Caco-2 (cell line): Measurements from ENCODE around the gene SLX4IP. TPM values are rescaled to one million over a fixed set of nuclear protein-coding genes. Genes with fewer than 3 reads are reported as not detected.

Experiments used
- BruUV-seq: library from RNA; stranded (reverse); fragments of 400-500 nt; replicated peaks from 2 replicates; lab custom pipeline; 2021; lab: Mats Ljungman, UMichigan
- CTCF ChIA-PET: fragments of 300-600 bp; sonication (Branson Sonifier 250); formaldehyde crosslinking; loops from one replicate; lab custom pipeline; 2022; ENCODE audit warnings: antibody characterized with exemption; lab: Charles Lee
- POLR2A ChIA-PET: fragments of 300-600 bp; sonication (Branson Sonifier 250); formaldehyde crosslinking; loops from one replicate; lab custom pipeline; 2022; ENCODE audit warnings: antibody characterized with exemption; lab: Charles Lee
- DNase-seq, 2 experiments: peaks; one replicate each; pipeline versions ENCODE4 v3.0.0 to v3.0.0-alpha.2; 2020 to 2022
- H3K27me3 ChIP-seq: replicated peaks from 2 replicates; pipeline ENCODE4 v1.6.0; 2011; ENCODE audit warnings: low read length; ENCODE audit not compliant: control insufficient read depth, insufficient read depth
- H3K36me3 ChIP-seq: 2 replicates; pipeline ENCODE4 v1.5.1; 2011; ENCODE audit warnings: low read length; ENCODE audit not compliant: control insufficient read depth, insufficient read depth
- H3K4me1 ChIP-seq: fragments of 250-450 bp; sonication (Bioruptor Pico); 2 replicates; pipeline ENCODE4 v1.5.1; 2020; ENCODE audit warnings: mild to moderate bottlenecking
- H3K4me3 ChIP-seq: 2 replicates; pipeline ENCODE4 v1.5.1; 2011; ENCODE audit warnings: low read depth, mild to moderate bottlenecking, control low read depth, low read length
- H3K9me3 ChIP-seq: fragments of 250-450 bp; sonication (Bioruptor Pico); 2 replicates; pipeline ENCODE4 v1.5.1; 2020; ENCODE audit warnings: mild to moderate bottlenecking, moderate library complexity
- H3K27ac Mint-ChIP-seq: one replicate; pipeline ENCODE4 v1.8.0; 2022; ENCODE audit warnings: mixed read lengths; ENCODE audit not compliant: unreplicated experiment
- H3K27me3 Mint-ChIP-seq: one replicate; pipeline ENCODE4 v1.8.0; 2022; ENCODE audit warnings: mixed read lengths; ENCODE audit not compliant: insufficient read depth, unreplicated experiment
- H3K36me3 Mint-ChIP-seq: one replicate; pipeline ENCODE4 v1.8.0; 2022; ENCODE audit warnings: mild to moderate bottlenecking, mixed read lengths; ENCODE audit not compliant: insufficient read depth, unreplicated experiment
- H3K4me1 Mint-ChIP-seq: one replicate; pipeline ENCODE4 v1.8.0; 2022; ENCODE audit warnings: low read depth, mixed read lengths; ENCODE audit not compliant: unreplicated experiment
- H3K4me3 Mint-ChIP-seq: one replicate; pipeline ENCODE4 v1.8.0; 2022; ENCODE audit warnings: mild to moderate bottlenecking, moderate library complexity, mixed read lengths; ENCODE audit not compliant: unreplicated experiment
- H3K9me3 Mint-ChIP-seq: one replicate; pipeline ENCODE4 v1.8.0; 2022; ENCODE audit warnings: mixed read lengths; ENCODE audit not compliant: unreplicated experiment
- intact Hi-C: fragments of 100-400 bp; cut with micrococcal nuclease; formaldehyde crosslinking; loops from one replicate; pipeline ENCODE4 v1.10.0; 2022; ENCODE audit not compliant: unreplicated experiment
- total RNA-seq: library from RNA; stranded (reverse); gene quantifications from 2 replicates; pipeline ENCODE4 v1.2.3, GENCODE V29; 2022
- TF ChIP-seq, protein P1 (sequence below), 2 experiments: fragments of 200-600 bp in 1 of 2; IDR thresholded peaks; 1 replicate in 1 of 2; 2 replicates in 1 of 2; pipeline versions ENCODE4 v1.5.1 to v1.8.0; 2011 to 2022; ENCODE audit warnings: antibody characterized with exemption in 1 of 2, control low read depth in 1 of 2, inconsistent platforms in 1 of 2, low read depth in 1 of 2, low read length in 1 of 2, mild to moderate bottlenecking in 1 of 2, moderate library complexity in 1 of 2; ENCODE audit not compliant: insufficient read depth in 1 of 2, severe bottlenecking in 1 of 2, unreplicated experiment in 1 of 2

SLX4IP gene
- total RNA-seq, 1 experiment from 2014 or later: 8.5 TPM

DNA sequence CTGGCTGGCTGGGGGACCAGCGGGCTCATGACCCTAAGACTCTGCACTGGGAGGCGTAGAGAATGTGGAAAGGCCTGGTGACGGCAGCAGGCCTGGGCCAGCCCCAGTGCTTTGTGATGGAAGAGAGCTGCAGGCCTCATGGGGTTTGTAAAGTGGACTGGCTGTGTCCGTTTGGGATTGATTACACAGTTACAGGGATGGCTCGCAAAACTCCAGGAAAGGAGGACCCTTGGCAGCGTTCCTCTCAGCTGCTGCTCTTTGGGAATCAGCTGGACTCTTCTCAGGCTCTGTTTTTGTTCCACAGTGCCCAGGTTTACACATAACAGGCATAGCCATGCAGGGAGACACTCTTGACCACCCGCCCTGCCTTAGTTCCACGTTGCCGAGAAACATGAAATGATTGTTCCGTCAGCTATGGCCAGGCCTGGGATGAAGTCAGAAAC, 89.0 kb downstream of the SLX4IP start:
- Mint-ChIP-seq H3K36me3 (no peaks in the 10 kb centered on the region), H3K4me3 (no peak overlapping the region), H3K27ac (no peak overlapping the region), H3K9me3 (no peaks in the 10 kb centered on the region), H3K27me3 (no peaks in the 10 kb centered on the region), H3K4me1 (no peaks in the 10 kb centered on the region)
- POLR2A ChIA-PET: no interaction called here
- Histone ChIP-seq H3K4me1 (no peaks in the 10 kb centered on the region), H3K36me3 (no peaks in the 10 kb centered on the region), H3K9me3 (no peaks in the 10 kb centered on the region), H3K27me3 (no peaks in the 10 kb centered on the region), H3K4me3 (no peak overlapping the region)
- no TSS peak for BruUV-seq
- CTCF ChIA-PET: no interaction called here
- intact Hi-C loops: no loop called here
- no peak for DNase-seq
- TF ChIP-seq, protein P1, sequence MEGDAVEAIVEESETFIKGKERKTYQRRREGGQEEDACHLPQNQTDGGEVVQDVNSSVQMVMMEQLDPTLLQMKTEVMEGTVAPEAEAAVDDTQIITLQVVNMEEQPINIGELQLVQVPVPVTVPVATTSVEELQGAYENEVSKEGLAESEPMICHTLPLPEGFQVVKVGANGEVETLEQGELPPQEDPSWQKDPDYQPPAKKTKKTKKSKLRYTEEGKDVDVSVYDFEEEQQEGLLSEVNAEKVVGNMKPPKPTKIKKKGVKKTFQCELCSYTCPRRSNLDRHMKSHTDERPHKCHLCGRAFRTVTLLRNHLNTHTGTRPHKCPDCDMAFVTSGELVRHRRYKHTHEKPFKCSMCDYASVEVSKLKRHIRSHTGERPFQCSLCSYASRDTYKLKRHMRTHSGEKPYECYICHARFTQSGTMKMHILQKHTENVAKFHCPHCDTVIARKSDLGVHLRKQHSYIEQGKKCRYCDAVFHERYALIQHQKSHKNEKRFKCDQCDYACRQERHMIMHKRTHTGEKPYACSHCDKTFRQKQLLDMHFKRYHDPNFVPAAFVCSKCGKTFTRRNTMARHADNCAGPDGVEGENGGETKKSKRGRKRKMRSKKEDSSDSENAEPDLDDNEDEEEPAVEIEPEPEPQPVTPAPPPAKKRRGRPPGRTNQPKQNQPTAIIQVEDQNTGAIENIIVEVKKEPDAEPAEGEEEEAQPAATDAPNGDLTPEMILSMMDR (IDR thresholded peaks at IDR 0.05; ENCODE audit: insufficient read depth in 1 of 2, low read depth in 1 of 2, low read length in 1 of 2, severe bottlenecking in 1 of 2, unreplicated experiment in 1 of 2): no peak

DNA sequence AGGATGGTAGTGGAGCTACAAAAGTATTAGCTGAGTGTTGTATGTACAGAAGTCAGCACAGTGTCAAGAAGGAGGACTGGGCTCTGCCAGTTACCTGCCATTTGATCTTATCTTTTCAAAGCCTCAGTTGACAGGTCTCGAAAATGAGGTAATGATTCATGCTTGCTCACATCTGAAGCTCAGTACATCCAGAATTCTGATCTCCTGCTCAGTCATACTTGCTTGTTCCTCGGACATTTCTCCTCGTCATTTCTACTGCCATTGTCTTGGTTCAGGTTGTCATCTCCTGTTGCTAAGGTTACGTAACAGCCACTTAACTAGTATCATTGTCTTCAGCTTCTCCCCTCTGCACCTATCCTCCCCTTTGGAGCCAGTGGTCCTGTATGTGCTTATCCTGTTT, 89.5 kb downstream of the SLX4IP start:
- no peak overlapping the region for H3K27ac Mint-ChIP-seq

DNA sequence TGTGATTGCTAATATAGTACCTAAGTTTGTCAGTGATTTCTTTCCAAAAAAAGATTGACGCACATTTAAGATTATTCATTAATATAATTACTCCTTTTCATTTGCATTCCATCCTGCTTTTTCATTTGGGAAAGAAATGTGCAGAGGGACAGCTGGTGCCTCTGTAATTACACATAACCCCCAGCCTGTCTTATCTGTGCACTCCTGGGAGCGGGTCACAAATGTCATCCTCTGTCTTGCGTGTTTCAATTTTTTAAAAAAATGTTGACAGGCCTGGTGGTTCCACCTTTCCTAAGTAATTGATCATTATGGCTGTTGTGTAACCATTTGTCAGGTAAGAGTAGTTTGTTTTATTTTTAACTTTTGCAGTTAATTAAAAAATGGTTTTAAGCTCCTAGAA, 92.7 kb downstream of the SLX4IP start:
- no peak overlapping the region for H3K4me3 ChIP-seq
- Mint-ChIP-seq H3K27ac (no peak overlapping the region), H3K36me3 (peaks cover 5% of the 10 kb centered on the region), H3K4me3 (no peak overlapping the region), H3K27me3 (no peaks in the 10 kb centered on the region), H3K4me1 (no peaks in the 10 kb centered on the region), H3K9me3 (no peaks in the 10 kb centered on the region)
- DNase-seq: no peak
- BruUV-seq: no TSS peak
- ChIA-PET CTCF (no interaction called here), POLR2A (no interaction called here)
- no peaks in the 10 kb centered on the region for H3K27me3 ChIP-seq
- H3K36me3 ChIP-seq: no peaks in the 10 kb centered on the region
- H3K4me1 ChIP-seq: no peaks in the 10 kb centered on the region
- TF ChIP-seq, protein P1 (IDR thresholded peaks at IDR 0.05; ENCODE audit: insufficient read depth in 1 of 2, low read depth in 1 of 2, low read length in 1 of 2, severe bottlenecking in 1 of 2, unreplicated experiment in 1 of 2): no peak
- no peaks in the 10 kb centered on the region for H3K9me3 ChIP-seq
- intact Hi-C loops: no loop called here

More for the DNA sequence above, 89.5 kb downstream of the SLX4IP start:
- TF ChIP-seq, protein P1 (IDR thresholded peaks at IDR 0.05; ENCODE audit: insufficient read depth in 1 of 2, low read depth in 1 of 2, low read length in 1 of 2, severe bottlenecking in 1 of 2, unreplicated experiment in 1 of 2): no peak
- no TSS peak for BruUV-seq
- DNase-seq: no peak
- intact Hi-C loops: no loop called here
- Histone ChIP-seq H3K4me1 (no peaks in the 10 kb centered on the region), H3K9me3 (no peaks in the 10 kb centered on the region), H3K36me3 (no peaks in the 10 kb centered on the region), H3K4me3 (no peak overlapping the region), H3K27me3 (no peaks in the 10 kb centered on the region)
- ChIA-PET CTCF (no interaction called here), POLR2A (no interaction called here)
- H3K9me3 Mint-ChIP-seq: no peaks in the 10 kb centered on the region
- no peak overlapping the region for H3K4me3 Mint-ChIP-seq
- H3K27me3 Mint-ChIP-seq: no peaks in the 10 kb centered on the region
- no peaks in the 10 kb centered on the region for H3K4me1 Mint-ChIP-seq
- no peaks in the 10 kb centered on the region for H3K36me3 Mint-ChIP-seq
